ENCODE results near the gene SCO2. TPM values are rescaled to one million over a fixed set of nuclear protein-coding genes. Genes with fewer than 3 reads are reported as not detected.
A peak's percentile ranks its signal among the peaks of the same experiment; 100 is the strongest.

SCO2 gene
- total RNA-seq, 2 donors from 2014 or later = 3.5 to 4.5 TPM

DNA sequence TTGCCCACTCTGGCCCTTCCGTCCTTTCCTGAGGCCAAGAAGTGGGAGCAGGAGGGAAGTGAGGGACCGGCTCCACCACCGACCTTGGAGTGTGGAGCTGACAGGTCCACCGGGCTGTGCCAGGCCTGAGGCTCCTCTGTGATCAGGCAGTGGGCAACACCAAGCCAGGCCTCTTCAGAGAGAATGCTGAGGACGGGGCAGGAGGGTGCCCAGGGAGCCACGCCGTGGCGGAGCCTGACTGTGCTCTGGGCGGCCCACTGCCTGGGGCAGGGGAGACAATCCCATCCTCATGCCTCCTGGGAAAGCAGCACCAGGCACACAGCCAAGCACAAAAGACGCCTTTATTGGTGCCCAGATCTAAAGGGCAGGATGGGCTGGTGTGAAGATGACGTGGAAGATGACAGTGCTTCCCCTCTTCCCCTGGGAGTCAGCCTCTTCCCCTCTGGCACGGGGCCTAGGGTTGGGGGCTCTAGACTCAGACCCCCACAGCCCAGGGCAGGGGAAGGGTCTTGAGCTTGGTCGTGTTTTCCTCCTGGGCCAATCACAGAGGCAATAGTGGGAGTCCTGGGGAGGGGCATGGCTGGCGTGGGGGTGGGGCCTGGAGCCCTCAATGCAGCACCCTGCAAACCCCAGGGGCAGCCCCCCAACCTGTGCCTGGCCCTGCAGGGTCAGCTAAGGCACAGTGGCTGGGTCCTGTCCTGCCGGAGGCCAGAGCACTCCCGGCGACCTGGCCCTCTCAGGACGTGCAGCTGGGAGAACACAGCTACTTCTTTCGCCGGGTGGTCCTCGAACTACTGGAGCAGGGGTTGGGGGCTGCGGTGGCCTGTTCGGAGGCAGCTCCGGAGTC, 22.5 kb downstream of the SCO2 start:
- Histone ChIP-seq H3K36me3 (peaks cover 24% of the 10 kb centered on the region), H3K27me3 (replicated peaks; ENCODE audit: insufficient read depth) (no peaks in the 10 kb centered on the region), H3K27ac (no peak overlapping the region), H3K4me3 (no peak overlapping the region), H3K9me3 (no peaks in the 10 kb centered on the region), H3K4me1 (ENCODE audit: control insufficient read depth in 1 of 2, low read depth in 2 of 2) (peaks cover 6 to 18% of the 10 kb centered on the region in 2 donors)
- ATAC-seq (ENCODE audit: insufficient number of reproducible peaks, low FRiP score, low read depth) (no peak), DNase-seq (ENCODE audit: low spot score) (no peak)
- TF ChIP-seq CTCF (IDR thresholded peaks at IDR 0.05) = no peak

DNA sequence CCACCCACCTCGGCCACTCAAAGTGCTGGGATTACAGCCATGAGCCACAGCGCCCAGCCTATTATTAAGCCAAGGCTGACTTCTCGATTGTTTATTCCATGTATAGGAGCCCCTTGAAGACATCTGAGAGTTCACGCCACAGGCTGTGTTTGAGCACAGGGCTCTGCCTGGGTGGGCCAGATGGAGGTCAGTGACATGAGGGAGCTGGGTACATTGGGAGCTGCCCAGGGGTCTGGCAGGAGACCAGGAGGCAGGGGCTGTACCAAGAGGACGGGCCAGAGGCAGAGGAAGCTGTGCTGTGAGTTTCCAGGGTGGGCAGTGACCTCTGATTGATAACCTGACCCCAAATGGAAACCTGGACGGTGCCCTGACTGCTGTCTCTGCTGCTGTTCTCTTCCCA, 23.3 kb downstream of the SCO2 start:
- no peak for TF ChIP-seq CTCF (IDR thresholded peaks at IDR 0.05)

GRCh38 chr22:50500452-50500851, 24.9 kb downstream of the SCO2 start:
- peaks cover 0 to 3% of the 10 kb centered on the region in 2 donors for H3K4me1 ChIP-seq (ENCODE audit: control insufficient read depth in 1 of 2, low read depth in 2 of 2)

More for the DNA sequence above, 23.3 kb downstream of the SCO2 start:
- Histone ChIP-seq H3K36me3 (peaks cover 24% of the 10 kb centered on the region), H3K4me3 (no peak overlapping the region), H3K27me3 (replicated peaks; ENCODE audit: insufficient read depth) (no peaks in the 10 kb centered on the region), H3K9me3 (no peaks in the 10 kb centered on the region), H3K4me1 (ENCODE audit: control insufficient read depth in 1 of 2, low read depth in 2 of 2) (peaks cover 6 to 18% of the 10 kb centered on the region in 2 donors), H3K27ac (no peak overlapping the region)
- no peak for DNase-seq (ENCODE audit: low spot score)
- ATAC-seq (ENCODE audit: insufficient number of reproducible peaks, low FRiP score, low read depth) = no peak

GRCh38 chr22:50498322-50498890, 27.0 kb downstream of the SCO2 start:
- peaks cover 11% of the 10 kb centered on the region for H3K36me3 ChIP-seq
- H3K4me1 ChIP-seq (ENCODE audit: control insufficient read depth in 1 of 2, low read depth in 2 of 2) = no peaks in the 10 kb centered on the region
- no peak for ATAC-seq (ENCODE audit: insufficient number of reproducible peaks, low FRiP score, low read depth)
- no peaks in the 10 kb centered on the region for H3K9me3 ChIP-seq
- H3K4me3 ChIP-seq = no peak overlapping the region
- no peaks in the 10 kb centered on the region for H3K27me3 ChIP-seq (replicated peaks; ENCODE audit: insufficient read depth)
- peak; percentile 21 for TF ChIP-seq CTCF (IDR thresholded peaks at IDR 0.05)
- DNase-seq (ENCODE audit: low spot score) = no peak
- no peak overlapping the region for H3K27ac ChIP-seq

More at GRCh38 chr22:50500452-50500851, 24.9 kb downstream of the SCO2 start:
- DNase-seq (ENCODE audit: low spot score) (no peak), ATAC-seq (ENCODE audit: insufficient number of reproducible peaks, low FRiP score, low read depth) (no peak)
- no peak for TF ChIP-seq CTCF (IDR thresholded peaks at IDR 0.05)
- Histone ChIP-seq H3K27me3 (replicated peaks; ENCODE audit: insufficient read depth) (no peaks in the 10 kb centered on the region), H3K27ac (no peak overlapping the region), H3K9me3 (no peaks in the 10 kb centered on the region), H3K4me3 (no peak overlapping the region), H3K36me3 (peaks cover 19% of the 10 kb centered on the region)

GRCh38 chr22:50497093-50497492, 28.3 kb downstream of the SCO2 start:
- no peak for DNase-seq (ENCODE audit: low spot score)
- ATAC-seq (ENCODE audit: insufficient number of reproducible peaks, low FRiP score, low read depth) = no peak
- no peaks in the 10 kb centered on the region for H3K36me3 ChIP-seq
- no peak overlapping the region for H3K4me3 ChIP-seq
- no peaks in the 10 kb centered on the region for H3K27me3 ChIP-seq (replicated peaks; ENCODE audit: insufficient read depth)
- H3K4me1 ChIP-seq (ENCODE audit: control insufficient read depth in 1 of 2, low read depth in 2 of 2) = no peaks in the 10 kb centered on the region
- H3K27ac ChIP-seq = no peak overlapping the region
- H3K9me3 ChIP-seq = no peaks in the 10 kb centered on the region
- no peak for TF ChIP-seq CTCF (IDR thresholded peaks at IDR 0.05)
